Raji (cell line): Measurements from ENCODE around the gene COL23A1.

Experiments used
- POLR2A ChIP-seq: IDR thresholded peaks from 2 replicates; pipeline ENCODE4 v1.6.1; 2011; ENCODE audit warnings: low read depth, low read length, control low read depth; ENCODE audit not compliant: insufficient read depth

The COL23A1 gene

GRCh38 chr5:178419196-178419595, 171.0 kb downstream of the COL23A1 start:
- no peak for TF ChIP-seq POLR2A

GRCh38 chr5:178418471-178419010, 171.7 kb downstream of the COL23A1 start:
- no peak for TF ChIP-seq POLR2A

GRCh38 chr5:178418031-178418430, 172.2 kb downstream of the COL23A1 start:
- TF ChIP-seq POLR2A = no peak

DNA sequence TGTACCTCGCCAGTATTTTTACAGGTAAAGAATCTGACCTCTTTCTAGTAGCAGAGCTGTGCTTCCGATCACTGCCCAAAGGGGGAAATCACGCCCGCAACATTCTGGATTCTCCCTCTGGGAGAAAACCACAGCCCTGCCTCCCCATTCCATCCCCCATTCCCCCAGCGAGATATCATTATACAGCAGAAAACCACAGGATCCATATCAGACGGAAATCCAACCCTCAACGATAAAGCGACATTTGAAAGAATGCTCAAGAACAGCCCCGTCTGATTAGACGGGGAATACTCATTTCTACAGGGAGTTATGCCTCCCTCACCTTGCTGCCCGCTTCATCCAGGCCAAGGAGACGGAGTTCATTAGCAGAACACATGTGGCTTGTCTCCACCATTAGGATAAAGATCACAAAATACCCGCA, 172.8 kb downstream of the COL23A1 start:
- TF ChIP-seq POLR2A = no peak

DNA sequence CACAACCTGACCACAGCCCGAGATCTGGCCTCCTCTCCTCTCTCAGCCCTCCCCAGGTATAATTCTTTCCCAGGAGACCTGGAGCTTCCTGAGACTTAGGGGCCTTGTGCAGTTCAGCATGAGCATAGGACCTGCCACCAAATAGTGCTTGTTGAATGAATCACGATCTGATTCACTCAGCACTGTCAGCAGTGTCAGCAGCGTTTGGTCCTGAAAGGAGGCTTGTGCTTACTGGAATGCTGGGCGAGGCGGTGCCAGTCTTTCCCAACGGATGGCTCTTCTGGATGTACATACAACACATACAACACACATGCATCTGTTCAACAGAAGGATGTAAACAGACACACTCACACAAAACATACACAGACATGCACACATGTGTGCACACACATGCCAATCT, 173.3 kb downstream of the COL23A1 start:
- no peak for TF ChIP-seq POLR2A

DNA sequence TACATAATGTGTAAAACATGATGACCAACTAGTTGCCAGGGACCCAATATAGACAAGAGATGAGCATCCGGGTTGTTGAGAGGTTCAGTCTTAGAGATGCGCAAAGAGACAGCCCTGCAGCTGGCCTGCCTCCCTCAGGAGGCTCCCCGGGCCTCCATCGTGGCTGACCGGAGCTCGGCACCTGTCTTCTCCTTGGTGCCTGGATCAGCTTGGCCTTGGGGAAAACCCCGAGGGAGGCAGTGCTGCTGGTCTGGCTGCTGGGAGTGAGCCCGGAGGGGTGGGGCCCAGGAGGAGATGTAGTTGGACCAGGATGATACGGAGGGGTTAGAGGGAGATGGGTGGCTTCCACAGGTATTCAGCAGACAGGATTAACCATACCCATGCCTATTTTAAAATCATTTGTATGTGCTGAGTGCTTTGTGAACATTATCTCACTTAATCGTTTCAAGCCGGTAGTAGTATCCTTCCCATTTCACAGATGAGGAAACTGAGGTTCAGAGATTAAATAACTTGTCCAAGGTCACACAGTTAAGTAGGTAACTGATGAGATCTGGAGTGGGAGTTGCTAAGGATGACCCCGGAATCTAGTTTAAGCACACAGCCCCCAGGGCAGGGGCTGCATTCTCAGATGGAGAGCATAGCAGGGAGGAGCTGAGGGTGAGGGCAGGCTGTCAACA, 173.8 kb downstream of the COL23A1 start:
- no peak for TF ChIP-seq POLR2A

- no peak for TF ChIP-seq POLR2A
These were observed 174.8 kb downstream of the COL23A1 start for GRCh38 chr5:178415353-178415752.

GRCh38 chr5:178413988-178414387, 176.2 kb downstream of the COL23A1 start:
- TF ChIP-seq POLR2A = no peak

DNA sequence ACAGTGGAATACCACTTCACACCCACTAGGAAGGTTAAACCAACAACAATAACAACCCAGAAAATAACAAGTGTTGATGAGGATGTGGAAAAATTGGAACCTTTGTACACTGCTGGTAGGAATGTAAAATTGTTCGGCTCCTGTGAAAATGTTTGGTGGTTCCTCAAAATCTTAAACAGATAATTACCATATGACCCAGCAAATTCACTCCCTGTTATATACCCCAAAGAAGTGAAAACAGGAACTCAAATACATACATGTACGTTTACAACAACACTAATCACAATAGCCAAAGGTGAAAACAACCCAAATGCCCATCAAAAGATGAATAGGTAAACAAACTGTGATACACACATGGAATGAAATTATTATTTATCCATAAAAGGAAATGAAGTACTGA, 179.1 kb downstream of the COL23A1 start:
- no peak for TF ChIP-seq POLR2A

DNA sequence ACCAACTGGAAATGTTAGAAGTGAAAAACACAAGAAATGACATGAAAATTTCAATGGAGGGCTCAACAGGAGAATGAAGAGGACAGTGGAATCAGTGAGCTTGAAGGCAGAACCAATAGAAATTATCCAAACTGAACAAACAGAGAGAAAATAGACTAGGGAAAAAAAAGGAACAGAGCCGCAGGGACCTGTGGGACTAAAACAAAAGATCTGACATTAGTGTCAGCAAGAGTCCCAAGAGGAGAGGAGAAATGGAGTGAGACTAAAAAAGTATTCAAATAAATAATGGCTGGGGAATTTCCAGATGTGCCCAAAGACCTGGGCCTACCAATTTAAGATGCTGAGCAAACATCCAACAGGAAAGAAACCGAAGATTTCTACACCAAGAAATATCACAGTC, 182.5 kb downstream of the COL23A1 start:
- no peak for TF ChIP-seq POLR2A

GRCh38 chr5:178404987-178405386, 185.2 kb downstream of the COL23A1 start:
- TF ChIP-seq POLR2A = no peak

DNA sequence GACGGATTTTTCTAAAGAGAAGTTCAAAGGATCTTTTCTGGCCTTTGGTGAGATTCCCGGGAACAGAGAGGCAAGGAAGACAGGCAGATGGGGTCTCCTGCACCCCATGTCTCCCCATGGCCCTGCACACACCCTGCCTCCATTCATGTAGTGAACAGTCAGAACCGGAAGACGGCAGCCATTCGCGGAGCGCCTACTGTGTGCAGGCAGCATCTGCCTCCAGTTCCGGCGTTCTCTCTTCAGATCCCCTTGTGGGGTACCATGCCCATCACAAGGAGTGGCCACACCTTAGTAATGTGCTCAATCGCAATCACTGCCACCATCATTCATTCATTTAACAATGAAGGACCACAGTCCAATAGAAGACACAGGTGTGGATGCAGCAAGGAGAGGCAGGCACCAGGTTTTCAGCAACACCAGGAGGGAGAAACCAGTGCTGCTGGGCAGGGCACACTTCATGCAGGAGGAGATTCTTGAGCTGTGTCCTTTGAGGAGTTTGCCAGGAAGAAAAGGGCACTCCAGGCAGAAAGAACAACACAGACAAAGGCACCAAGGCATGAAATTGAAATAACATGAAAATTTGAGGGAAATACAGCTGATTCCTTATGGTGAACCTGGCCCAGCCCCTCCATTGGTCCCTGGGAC, 186.1 kb downstream of the COL23A1 start:
- TF ChIP-seq POLR2A = no peak

GRCh38 chr5:178403351-178403750, 186.8 kb downstream of the COL23A1 start:
- TF ChIP-seq POLR2A = no peak

DNA sequence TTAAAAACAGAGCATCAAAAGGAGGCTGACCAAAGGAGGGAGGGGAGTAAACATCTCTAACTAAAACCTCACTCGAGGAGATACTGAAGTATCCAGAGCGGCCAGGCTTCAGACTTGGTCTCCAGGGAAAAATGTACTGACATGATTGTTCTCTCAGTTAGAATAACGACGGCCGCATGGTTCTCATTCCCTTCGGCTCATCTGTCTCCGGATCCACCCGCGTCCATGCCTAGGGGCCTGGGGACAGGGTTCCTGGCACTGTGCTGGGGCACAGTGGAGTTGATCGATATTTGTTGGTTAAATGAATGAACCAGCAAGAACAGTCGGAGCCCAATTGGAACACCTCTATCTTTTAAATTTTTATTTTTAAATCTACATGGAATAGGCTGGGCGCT, 190.5 kb downstream of the COL23A1 start:
- no peak for TF ChIP-seq POLR2A

DNA sequence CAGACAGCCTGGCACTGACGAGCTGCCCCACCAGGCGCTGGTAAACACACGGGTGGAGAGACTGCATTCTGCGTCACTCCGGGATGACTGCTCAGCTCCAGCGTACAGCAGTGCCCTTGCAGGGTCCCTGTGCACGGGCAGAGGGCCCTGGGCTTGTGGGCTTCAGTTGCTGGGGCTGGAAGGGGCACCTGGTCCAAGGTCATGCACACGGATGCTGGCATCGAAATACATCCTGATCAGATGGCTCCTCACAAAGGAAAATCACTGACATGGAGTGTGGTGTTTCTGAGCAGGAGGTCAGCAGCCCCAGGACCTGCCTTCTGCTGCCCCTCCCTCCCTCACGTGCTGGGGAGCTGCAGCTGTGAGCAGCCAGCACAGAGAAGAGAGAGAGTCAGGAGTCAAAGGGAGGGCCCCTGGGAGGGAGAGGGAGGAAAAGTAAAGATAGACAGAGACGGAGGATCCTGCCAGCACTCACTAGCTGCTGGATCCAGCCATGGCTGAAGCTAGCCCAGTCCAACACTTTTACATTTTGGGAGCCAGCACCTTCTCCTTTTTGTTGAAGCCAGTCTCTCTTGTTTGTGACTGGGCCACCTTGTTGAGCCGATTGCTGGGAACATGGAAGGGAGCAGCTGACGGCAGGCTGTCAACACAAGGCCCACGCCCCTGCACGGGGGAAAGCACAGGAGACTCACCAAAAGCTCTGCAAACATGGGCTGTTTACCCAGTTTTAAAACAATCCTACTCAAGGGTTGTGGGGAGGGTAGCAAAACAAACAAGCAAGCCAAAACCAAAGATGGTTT, 191.1 kb downstream of the COL23A1 start:
- TF ChIP-seq POLR2A = no peak
